22Rv1 (cell line): ENCODE data around the gene IFNA13.

Experiments used
- CTCF ChIP-seq: fragments of 450-650 bp; IDR thresholded peaks from 2 replicates; pipeline ENCODE4 v1.5.1; 2017; ENCODE audit warnings: mild to moderate bottlenecking
- ZFX ChIP-seq: fragments of 450-650 bp; IDR thresholded peaks from 2 replicates; pipeline ENCODE4 v1.6.1; 2017; ENCODE audit warnings: antibody characterized with exemption, borderline replicate concordance

GRCh38 chr9:21385131-21385670 is 17.3 kb upstream of the IFNA13 start, which contains the start of gene IFNA2:
- TF ChIP-seq CTCF, result no peak
- no peak for TF ChIP-seq ZFX
